HG02973 (cell line): ENCODE measurements around the gene DUS2.
"Not testable (repeated sequence)": the region's sequence is repeated elsewhere in the genome, so short reads cannot be mapped to it uniquely, and the experiment has no call there.

Experiments
- ATAC-seq: cut with Tn5 transposase; IDR thresholded peaks from one replicate; pipeline ENCODE4 v1.9.1; 2021; ENCODE audit warnings: moderate library complexity; ENCODE audit not compliant: unreplicated experiment

DUS2 gene

DNA sequence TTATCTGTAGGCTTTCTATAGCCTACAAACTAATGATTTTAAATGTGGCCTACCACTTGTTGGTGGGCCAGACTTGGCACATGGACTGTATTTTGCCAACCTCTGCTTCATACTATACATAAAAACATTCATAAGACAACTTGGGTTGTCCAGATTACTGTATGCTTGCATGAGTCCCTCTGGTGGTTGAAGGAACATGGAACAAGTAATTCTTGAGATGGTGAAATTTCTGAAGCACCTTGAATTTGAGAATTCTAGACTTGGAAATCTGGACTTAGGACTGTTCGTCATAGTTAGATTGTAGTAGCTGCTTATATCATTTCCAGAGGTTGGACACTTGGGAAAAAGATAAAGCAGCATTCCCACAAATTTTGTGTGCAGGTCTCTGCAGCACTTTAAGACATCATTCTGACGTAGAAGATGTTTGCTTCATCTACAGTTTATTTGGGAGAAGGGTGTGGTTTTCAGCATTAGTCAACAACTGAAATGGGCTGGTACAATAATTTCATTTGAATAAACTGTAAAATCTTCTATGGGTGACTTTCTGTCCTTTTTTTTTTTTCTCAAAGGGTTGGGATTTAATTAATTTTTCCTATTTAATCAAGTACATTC lies 93.3 kb downstream of the DUS2 start:
- no peak for ATAC-seq

DNA sequence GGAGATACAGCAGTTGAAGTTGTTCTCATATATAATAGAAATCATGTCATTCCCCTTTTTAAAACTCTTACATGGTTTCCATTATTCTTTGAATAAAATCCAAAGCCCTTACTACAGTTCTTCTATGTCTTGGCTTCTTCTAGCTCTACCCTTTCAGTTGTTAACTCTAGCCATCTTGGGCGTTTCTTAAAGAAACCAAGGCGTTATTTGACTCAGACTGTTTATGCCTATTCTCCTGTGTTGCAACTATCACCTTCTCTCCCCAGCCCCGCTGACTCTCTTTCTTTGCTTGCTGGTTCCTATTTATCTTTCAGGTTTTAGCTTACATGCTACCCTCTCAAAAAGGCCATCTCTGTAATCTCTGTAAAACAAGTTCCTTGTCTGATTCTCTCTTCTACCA lies 94.8 kb downstream of the DUS2 start:
- no peak for ATAC-seq

DNA sequence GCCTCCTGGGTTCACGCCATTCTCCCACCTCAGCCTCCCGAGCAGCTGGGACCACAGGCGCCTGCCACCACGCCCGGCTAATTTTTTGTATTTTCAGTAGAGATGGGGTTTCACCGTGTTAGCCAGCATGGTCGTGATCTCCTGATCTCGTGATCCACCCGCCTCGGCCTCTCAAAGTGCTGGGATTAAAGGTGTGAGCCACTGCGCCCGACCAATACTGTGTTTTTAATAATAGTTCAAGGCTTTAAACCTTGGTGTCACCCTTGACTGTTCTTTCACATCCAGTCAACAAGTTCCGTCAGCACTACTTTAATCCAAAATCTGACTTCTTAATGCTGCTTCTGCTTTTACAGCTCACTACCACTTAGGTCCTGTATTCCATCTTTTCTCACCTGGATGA lies 95.9 kb downstream of the DUS2 start:
- not testable (repeated sequence) for ATAC-seq

DNA sequence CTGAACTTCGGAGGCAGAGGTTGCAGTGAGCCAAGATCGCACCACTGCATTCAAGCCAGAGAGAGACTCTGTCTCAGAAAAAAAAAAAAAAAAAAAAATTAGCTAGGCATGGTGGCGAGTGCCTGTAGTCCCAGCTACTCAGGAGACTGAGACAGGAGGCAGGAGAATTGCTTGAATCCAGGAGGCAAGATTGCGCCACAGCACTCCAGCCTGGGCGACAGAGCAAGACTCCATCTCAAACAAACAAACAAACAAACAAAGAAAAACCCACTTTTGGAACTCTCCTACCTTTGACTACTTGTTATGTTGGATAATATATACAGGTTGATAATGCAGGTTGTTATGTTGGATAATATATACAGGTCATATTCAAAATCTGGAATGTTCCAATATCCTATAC lies 97.4 kb downstream of the DUS2 start:
- ATAC-seq = not testable (repeated sequence)

DNA sequence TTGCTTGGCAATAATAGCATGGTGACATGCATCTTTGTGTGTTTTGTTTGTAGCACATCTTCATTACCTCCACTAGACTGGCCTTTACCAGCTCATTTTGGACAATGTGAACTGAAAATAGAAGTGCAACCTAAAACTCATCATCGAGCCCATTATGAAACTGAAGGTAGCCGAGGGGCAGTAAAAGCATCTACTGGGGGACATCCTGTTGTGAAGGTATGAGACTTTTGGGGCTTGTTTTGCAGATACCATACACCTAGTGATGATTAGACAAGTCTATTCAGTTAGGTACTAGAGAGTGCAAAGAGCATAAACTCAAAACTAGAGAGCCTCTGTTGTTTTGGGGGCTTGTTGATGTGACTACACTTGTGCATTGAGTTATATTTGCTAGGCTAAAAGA lies 103.3 kb downstream of the DUS2 start:
- ATAC-seq = no peak

DNA sequence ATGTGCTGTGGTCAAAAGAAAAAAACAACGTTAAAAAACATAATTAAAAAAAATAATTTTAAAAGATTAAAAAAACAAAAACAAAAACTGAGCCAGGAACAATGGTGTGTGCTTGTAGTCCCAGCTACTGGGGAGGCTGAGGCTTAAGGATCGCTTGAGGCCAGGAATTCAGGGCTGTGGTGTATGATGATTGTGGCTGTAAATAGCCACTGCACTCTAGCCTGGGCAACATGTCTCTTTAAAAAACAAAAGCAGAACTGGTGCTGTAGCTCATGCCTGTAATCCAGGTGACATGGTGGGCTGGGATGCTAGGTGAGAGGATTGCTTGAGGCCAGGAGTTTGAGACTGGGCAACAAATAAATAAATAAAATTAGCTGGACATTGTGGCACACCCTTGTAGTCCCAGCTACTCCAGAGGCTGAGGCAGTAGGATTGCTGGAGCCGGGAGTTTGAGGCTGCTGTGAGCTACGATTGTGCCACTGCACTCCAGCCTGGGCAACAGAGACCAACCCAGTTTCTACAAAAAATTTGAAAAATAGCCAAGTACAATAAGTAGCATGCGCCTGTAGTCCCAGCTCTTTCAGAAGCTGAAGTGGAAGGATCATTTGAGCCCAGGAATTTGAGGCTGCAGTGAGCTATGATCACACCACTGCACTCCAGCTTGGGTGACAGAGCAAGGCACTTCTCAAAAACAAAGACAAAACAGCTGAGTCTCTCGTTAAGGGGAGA lies 105.7 kb downstream of the DUS2 start:
- ATAC-seq = no peak
